Tongue (tissue), 2 donors: ENCODE results near the gene RIMKLA. TPM values are rescaled to one million over a fixed set of nuclear protein-coding genes. Genes with fewer than 3 reads are reported as not detected.

Source experiments
- DNase-seq: peaks from one replicate; pipeline ENCODE4 v3.0.0-alpha.2; 2015
- total RNA-seq: library from RNA; depleted of rRNA; stranded (reverse); fragments of >200 nt; gene quantifications from one replicate; pipeline ENCODE4 v1.2.3, GENCODE V29; 2014

Gene RIMKLA, protein sequence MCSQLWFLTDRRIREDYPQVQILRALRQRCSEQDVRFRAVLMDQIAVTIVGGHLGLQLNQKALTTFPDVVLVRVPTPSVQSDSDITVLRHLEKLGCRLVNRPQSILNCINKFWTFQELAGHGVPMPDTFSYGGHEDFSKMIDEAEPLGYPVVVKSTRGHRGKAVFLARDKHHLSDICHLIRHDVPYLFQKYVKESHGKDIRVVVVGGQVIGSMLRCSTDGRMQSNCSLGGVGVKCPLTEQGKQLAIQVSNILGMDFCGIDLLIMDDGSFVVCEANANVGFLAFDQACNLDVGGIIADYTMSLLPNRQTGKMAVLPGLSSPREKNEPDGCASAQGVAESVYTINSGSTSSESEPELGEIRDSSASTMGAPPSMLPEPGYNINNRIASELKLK
- 1.4 TPM for total RNA-seq

DNA sequence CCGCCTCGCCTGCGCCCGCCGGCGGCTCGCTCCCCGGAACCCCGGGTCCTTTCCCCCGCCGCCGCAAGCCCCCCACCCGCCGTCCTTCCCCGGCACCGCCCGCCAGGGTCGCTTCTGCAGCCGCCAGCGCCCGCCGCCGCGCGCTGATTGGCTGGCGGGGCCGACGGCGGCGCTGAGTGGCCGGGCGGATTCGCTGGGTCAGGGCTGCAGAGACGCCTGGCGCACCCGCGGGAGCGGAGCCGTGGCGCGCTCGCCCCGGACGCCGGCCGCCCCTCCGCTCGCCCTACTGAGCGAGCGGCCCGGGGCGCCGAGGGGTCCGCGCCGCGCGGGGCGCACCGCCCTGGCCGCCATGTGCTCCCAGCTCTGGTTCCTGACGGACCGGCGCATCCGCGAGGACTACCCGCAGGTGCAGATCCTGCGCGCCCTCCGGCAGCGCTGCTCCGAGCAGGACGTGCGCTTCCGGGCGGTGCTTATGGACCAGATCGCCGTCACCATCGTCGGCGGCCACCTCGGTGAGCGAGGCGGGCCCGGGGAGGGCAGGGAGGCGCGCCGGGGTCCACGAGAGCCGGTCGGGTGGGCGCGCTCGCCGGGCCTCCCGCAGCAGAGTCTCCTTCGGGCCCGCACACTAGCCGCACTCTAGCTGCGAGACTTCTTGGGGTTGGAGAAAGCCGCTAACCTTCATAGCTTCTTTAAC lies at the start of gene RIMKLA:
Gene RIMKLA, plus strand, starts transcription at position 207 of the 694 bp plus-strand sequence. Its CDS starts 143 bp downstream, at position 350.
- DNase-seq = peak; percentile 72

DNA sequence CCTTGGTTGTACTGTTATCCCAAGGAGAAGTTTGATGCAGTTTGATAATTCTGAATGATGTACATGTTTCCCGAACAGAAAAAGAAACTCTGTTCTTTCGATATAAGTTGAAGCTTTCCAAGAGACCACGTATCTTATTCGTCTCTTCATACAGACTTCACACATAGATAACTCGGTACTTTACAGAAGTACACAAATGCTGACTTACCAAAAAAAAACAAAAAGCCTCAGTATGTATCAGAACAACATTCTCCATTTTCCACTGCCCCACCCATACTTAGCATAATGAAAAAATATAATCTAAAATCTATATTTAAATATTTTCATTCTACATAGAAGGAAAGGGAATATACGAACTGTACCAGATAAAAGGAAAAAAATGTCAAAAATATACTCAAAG lies 47.7 kb upstream of the RIMKLA start:
- DNase-seq = no peak

DNA sequence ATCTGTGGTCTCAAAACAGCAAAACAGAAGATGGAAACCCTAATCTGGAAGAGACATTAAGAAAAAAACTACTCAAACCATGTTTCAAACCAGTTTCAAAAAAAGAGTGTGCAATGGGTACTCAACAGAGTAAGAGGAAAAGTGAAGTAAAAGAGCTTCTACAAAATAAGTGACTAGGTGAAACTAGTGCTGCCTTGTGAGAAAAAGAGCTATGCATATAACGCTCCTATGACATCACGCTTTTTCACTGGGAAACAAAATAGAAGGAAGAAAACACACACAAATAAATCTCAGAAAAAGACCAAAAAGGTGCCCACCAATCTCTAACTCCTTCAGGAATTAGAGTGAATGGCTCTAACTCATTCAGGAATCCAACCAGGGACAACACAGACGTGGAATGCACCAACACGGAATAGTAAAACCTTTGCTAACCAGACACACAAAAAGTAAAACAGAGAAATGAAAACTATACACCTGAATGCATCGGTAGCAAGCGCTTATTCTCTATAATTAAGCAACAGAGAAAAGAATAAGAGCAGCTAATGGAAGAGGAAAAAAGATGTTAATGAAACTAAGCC lies 46.8 kb upstream of the RIMKLA start:
- DNase-seq = peak; percentile 28

DNA sequence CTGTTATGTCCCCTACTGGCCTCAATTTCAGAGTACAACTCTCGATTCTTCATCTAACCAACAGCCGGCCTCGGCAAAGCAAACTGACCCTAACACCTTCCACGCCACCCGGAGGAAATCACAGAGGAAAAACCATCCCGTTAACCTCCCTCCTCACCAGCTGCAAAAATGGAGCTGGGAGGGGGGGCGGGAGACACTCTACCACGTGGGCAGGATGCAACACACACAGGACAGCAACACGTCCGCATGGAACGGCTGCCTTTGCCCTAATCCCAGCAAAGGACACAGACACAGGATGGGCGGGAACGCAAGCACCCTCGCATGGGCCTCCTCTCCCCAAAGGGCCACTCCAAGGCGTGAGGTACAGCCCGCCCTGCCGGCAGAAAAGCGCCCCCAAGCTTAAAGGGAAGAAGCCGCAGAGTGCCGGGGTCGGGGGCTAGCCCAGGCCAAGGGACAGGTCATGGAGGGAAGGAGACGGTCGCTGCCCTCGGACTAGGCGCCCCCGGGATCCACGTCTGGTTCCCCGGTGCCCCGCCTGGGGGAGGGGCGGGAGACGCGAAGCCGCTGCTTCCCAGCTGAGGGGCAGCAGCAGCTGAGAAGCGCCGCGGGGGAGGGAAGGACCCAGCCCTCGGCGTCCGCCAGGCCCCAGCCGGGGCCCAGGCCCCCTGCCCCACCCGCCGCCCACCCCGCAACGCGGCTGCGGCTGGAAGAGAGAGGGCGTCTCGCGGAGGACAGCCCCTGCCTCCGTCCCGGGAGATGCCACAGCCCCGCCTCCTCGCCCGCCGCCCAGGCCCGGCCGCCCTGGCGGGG lies 46.1 kb upstream of the RIMKLA start:
- peak; percentile 86 for DNase-seq

DNA sequence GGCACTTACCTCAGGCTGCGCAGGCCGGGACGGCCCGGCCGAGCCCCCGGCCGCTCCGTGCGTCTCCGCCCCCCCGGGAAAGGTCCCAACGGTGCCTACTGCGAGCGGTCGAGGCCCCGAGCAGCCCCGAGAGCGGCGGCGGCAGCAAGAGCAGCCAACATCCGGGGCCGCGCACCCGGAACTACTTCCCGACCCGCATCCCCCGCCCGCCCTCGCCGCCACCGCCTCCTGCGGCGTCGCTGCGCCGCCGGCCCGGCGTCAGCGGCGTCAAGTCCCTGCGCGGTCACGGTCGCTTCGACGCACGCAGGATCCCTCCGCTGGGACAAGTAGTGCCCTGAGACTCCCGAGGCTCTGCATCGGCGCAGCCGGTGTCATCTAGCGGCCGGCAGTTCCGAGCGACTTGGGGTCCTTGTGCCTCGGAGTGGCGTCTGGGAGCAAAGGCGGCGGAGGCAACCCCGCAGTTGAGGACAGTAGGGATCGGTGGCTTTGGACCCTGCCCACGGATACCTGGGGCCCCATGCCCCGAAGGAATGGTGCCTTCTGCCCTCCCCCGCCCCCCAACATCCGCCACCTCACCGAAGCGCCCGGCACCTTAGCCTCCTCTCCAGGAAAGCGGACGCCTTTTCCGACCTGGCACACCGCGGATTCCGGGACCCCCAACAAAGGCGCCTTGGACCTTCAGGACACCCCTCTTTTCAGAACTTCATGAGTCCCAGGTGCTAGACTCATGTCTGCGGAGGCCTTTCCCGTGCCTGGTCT lies 45.4 kb upstream of the RIMKLA start, which contains the start of gene FOXJ3:
Gene FOXJ3, minus strand, starts transcription at position 186 of the 759 bp plus-strand sequence. CDS start 24,142 bp downstream, outside the sequence.
- DNase-seq = peak; percentile 97

DNA sequence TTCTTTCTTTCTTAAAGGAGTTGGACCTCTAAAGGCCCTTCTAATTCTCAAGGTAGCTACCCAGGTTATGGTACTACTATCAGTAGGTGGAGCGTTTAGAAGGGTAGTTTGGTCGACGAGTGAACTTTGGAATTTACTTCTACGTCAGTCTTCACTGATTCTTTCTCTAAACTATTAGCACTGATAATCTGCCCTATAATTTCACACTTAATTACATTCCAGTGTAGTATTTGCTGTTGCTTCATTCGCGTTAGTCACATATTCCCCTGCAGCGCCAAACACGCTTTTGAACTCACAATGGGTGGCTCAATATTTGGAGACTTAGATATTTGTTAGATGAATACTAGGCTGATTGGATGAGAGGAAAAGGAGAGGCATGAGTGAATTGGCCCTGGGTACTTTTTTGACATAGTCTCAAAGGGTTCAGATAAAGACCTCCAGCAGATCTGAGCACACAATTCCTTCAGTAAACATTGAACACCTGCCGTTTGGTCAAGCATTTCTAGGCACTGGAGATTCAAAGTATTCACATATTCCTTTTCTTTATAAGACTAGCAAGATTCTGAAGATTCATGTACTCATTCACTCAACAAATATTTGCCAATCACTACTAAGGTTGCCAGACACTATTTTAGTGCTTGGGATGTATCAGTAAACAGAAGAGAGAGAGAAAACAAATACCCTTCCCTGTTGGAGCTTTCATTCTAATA lies 44.6 kb upstream of the RIMKLA start:
- no peak for DNase-seq

DNA sequence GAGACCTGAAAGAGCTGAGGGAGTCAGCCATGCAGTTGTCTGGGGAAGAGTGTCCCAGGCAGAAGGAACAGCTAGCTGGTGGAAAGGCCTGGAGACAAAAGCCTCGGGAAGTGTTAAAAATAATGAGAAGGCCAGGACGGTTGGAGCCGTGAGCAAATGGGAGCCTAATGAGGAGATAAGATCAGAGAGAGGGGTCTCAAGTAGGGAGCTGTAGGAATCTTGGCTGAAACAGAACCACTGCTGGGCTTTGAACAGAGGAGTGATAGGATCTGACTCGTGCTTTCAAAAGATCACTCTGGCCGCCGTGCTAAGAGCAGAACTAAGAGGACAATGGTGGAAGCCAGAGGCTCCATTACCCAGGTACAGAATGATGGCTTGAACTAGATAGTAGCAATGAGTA lies 43.6 kb upstream of the RIMKLA start:
- DNase-seq = no peak

DNA sequence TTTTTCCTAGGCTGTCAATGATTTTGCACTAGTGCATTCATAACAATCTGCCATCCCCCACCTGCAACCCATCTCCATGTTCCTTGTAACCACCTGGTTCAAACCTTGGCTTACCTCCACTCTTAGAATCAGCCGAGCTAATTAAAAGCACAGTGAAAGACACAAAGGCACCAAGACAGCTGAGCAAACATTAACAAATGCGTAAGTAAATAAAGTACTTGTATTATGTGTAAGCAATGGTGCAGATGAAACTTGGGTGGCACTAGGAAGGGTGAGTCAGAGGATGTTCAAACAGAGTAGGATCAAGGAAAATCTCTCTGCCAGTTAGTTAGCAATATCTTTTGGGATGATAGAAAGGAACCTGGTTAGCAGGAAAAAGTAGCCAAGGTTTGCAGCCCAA lies 40.5 kb upstream of the RIMKLA start:
- peak; percentile 72 for DNase-seq

DNA sequence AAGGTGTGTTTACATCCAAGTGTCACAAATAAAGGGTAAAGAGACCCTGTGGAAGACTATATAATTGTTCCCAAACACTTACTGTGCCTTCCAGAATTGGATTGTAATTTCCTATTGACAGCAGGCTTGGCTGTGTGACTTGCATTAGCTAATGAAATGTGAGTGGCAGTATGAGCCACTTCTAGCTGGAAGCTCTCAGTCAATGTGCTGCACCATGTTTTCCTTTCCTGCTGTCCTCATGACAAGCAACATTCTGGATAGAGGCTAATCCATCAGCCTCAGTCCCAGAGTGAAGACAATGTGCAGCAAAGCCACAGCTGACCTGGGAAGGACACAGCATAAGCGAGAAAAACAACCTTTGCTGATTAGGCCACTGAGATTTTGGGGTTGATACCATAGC lies 39.7 kb upstream of the RIMKLA start:
- DNase-seq = no peak

DNA sequence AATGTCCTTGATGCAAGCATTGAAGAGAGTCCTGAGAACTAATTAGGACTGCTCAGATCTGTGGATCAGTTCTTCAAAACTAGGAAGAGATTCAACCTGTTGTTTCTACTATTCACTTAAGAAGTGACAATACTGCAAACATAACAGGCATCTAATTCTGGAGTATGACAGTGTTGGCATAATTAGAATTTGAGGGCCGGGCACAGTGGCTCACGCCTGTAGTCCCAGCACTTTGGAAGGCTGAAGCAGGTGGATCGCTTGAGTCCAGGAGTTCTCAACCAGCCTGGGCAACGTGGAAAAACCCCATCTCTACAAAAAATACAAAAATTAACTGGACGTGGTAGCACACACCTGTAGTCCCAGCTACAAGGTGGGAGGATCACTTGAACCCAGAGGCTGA lies 37.5 kb upstream of the RIMKLA start:
- no peak for DNase-seq

DNA sequence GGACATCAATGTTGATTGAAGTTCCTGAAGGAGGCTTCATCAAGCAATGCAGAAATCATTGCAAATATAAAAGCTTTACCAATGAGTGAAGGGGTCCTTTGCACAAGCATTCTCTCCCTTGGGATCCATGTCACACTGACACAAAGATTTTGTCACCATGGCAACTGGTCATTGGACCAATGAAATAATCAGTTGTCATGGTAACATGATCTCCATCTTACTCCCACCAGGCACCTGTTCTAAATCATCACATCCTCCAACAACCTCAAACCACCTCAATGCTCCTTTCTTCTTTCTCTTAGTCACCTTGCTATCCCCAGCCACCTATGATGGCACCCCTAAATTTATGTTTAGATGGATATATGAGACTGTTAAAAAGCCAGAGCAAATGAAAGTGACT lies 32.1 kb upstream of the RIMKLA start:
- no peak for DNase-seq

DNA sequence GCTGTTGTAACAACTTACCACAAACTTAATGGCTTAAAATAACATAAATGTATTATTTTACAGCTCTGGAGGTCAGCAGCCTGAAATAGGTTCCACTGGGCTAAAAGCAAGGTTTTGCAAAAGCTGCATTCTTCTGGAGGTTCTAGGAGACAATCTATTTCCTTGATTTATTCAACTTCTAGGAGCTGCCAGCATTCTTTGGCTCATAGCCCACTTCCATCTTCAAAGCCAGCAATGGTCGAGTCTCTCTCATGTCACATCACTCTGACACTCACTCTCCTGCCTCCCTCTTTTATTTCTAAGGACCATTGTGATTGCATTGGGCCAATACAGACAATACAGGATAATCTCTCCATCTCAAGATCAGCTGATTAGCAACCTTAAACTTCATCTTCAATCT lies 30.5 kb upstream of the RIMKLA start:
- no peak for DNase-seq

DNA sequence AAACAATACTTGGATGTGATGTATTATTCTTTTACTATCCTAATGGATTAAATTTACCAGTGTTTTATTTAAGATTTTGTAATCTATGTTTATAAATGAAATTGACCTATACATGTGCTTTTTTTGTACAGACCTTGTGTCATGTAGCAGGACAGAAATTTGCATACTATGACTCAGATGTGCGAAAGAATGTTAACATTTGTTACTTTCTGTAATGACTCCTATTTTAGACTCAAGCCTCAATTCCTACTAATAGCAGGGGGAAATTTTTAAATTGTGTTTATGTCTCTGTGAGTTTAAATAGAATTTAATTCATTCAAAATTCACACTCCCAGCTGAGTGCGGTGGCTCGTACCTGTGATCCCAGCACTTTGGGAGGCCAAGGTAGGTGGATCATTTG lies 21.8 kb upstream of the RIMKLA start:
- DNase-seq = no peak

DNA sequence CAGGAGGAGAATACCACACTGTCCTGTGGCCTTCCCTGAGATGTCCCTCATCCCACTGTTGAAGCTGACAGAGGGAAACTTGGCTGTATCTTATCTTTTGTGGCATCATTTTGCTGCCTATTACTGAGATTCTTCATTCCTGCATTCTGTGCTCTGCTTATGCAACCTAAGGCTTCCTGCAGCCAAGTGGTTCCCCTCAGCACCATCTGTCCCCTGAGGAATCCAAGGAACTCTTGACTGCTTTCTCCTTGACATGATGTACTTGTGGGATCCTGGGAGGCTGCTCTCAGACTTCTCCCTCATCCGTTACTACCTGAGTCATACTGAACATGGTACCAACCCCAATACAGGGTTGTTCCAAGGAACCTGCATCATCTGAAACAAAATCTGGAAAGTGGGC lies 21.1 kb upstream of the RIMKLA start:
- no peak for DNase-seq

DNA sequence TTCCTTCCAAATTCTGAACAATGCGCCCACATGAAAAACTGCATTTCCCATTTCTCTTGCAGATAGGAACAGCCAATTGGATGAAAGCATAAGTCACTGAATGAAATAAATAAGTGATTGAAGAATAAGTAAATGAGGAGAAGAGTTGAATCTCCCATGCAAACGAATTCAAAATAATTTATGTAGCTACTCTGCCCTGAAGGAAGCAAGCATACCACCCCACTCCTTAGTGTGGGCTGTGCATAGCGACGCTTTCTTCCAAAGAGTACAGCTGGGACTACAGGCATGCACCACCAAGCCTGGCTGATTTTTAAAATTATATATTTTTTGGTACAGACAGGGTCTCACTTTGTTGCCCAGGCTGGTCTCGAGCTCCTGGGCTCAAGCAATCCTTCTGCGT lies 16.5 kb upstream of the RIMKLA start:
- no peak for DNase-seq

DNA sequence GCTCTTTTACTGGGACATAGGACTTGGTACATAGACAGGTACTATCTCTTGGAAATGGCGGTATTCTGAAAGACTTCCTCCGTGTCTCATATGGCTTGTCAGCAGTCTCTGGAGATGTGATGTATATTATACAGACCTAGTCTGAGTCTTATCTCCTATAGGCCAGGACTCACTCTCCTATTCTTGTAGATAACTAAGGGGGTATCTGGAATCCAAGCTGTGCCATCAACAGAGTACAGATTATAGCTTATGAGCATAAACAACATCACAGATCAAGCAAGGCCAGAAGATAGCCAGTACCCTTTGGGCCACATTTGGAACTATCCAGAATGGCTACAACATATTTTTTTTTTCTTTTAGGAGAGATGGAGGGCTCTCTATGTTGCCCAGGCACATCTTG lies 16.1 kb upstream of the RIMKLA start:
- no peak for DNase-seq

DNA sequence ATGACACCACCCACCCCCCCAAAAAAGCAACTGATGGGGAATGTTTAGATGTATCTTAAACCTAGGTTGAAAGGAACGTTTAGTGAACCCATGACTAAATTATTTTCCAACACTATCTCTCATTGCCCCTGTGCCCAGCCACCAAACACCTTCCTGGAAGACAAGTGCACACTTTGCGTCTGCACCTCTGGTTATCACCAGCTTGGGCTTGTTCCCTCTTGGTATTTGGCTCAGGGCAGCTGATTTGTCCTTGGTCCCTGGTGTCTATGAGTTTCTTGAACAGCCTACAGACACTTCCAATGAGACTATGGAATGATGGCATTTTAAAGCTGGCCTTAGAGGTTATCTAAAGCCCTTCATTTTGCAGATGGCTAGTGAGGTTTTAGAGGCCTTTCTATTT lies 15.5 kb upstream of the RIMKLA start:
- no peak for DNase-seq

DNA sequence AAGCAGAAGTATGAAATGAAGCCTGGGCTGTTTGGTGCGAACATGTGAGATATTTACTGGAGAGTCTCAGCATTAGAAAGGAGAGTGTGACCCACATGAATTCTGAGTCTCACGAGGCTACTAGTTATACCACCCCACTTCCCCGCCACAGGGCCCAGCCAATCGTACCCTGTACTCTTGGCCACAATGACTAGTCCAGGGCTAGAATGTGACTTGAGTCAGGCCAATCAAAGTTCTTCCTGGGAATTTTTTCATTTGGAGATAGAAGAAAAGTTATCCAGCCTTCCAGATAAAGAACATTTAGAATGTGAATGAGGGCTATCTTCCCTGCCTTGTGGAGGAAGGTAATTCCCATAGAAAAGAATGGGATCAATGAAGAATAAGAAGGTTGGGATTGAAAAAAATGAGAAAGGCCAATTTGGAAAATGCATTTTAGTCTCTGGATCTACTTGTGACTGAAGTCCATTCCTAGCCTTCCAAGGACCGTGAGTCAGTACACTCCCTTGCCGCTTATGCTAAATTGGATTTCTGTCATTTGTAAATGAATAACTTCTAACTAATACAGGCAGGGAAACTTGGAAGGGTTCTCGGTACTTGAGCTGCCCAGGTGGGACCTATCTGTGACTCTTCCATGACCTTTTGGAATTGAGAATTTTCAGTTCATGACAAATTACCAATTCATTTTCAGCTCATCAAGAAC lies 12.3 kb upstream of the RIMKLA start:
- DNase-seq = no peak

DNA sequence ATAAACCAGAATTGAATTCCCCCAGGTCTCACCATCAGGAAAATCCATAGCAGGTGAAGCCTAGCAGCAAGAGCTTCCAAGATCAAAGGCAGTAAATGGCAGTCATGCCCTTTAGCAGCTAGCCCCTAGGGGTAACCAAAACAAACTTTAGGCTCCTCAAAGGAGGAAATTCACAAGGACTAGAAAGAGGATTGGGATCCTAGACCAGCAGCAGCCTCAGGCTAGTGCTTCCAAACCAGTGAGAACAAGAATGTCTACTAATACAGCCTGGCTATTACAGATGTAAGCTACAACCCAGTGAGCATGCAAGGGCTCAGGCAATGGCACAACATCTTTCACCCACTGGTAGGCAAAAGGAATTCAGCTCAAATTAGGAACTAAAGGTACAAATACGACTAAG lies 11.1 kb upstream of the RIMKLA start:
- DNase-seq = no peak

DNA sequence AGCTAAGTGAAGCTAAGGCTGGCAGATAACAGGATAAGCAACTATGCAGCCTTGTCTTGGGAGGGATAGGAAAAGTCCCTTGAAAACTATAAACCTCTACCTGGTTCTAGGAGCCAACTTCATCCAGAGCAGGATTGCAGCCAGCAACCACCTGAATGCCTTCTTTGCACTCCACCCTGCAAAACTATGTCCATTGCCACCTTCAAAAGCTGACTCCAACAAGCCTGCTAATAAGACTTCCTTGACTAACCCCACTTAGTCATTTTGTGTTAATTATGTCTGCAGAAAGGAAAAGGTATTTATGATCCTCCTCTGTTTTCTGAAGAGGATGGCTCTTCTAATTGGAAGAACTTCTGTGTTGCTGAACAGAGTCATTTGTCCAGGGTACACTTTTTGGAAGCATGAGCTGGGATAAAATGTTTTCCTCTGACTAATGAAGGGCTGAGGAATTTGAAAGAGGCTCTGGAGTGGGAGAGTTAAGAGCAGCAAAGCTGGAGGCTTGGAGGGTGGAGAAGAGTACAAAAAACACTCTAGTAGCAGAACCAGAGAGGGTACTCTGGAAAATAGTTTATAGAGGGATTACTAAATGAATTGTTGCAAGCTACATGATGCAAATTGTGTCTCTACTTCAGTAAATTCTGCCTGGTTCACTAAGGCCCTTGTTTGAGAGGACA lies 9.6 kb upstream of the RIMKLA start:
- no peak for DNase-seq
